ENCODE results near the gene HPS1.

HPS1 gene

GRCh38 chr10:98463976-98464754 is 17.4 kb upstream of the HPS1 start:
- Histone ChIP-seq H3K27ac (ENCODE audit: low read depth, low read length) (no peak overlapping the region), H3K27me3 (ENCODE audit: control insufficient read depth in 1 of 2, insufficient read depth in 2 of 2, low read length in 2 of 2) (no peaks in the 10 kb centered on the region), H3K9me3 (ENCODE audit: control insufficient read depth in 1 of 2, low read length in 2 of 2) (no peaks in the 10 kb centered on the region), H3K4me3 (ENCODE audit: low read depth in 1 of 2, low read length in 2 of 2) (no peak overlapping the region), H3K4me1 (ENCODE audit: control insufficient read depth in 1 of 2, insufficient read depth in 2 of 2, low read length in 2 of 2) (peaks cover 7 to 16% of the 10 kb centered on the region in 2 donors), H3K9ac (ENCODE audit: low read depth in 1 of 2, low read length in 2 of 2) (no peak overlapping the region), H3K36me3 (ENCODE audit: control insufficient read depth in 1 of 2, insufficient read depth in 2 of 2, low read length in 2 of 2) (no peaks in the 10 kb centered on the region)

GRCh38 chr10:98463016-98463415 is 16.3 kb upstream of the HPS1 start:
- Histone ChIP-seq H3K36me3 (ENCODE audit: control insufficient read depth in 1 of 2, insufficient read depth in 2 of 2, low read length in 2 of 2) (no peaks in the 10 kb centered on the region), H3K9me3 (ENCODE audit: control insufficient read depth in 1 of 2, low read length in 2 of 2) (no peaks in the 10 kb centered on the region), H3K4me1 (ENCODE audit: control insufficient read depth in 1 of 2, insufficient read depth in 2 of 2, low read length in 2 of 2) (peaks cover 7 to 12% of the 10 kb centered on the region in 2 donors), H3K27me3 (ENCODE audit: control insufficient read depth in 1 of 2, insufficient read depth in 2 of 2, low read length in 2 of 2) (no peaks in the 10 kb centered on the region), H3K4me3 (ENCODE audit: low read depth in 1 of 2, low read length in 2 of 2) (no peak overlapping the region), H3K9ac (ENCODE audit: low read depth in 1 of 2, low read length in 2 of 2) (no peak overlapping the region), H3K27ac (ENCODE audit: low read depth, low read length) (no peak overlapping the region)

GRCh38 chr10:98461500-98461842 is 14.7 kb upstream of the HPS1 start:
- H3K27me3 ChIP-seq (ENCODE audit: control insufficient read depth in 1 of 2, insufficient read depth in 2 of 2, low read length in 2 of 2), result peaks cover 0 to 4% of the 10 kb centered on the region in 2 donors
- H3K4me1 ChIP-seq (ENCODE audit: control insufficient read depth in 1 of 2, insufficient read depth in 2 of 2, low read length in 2 of 2), result peaks cover 7 to 12% of the 10 kb centered on the region in 2 donors
- no peak overlapping the region for H3K9ac ChIP-seq (ENCODE audit: low read depth in 1 of 2, low read length in 2 of 2)
- H3K36me3 ChIP-seq (ENCODE audit: control insufficient read depth in 1 of 2, insufficient read depth in 2 of 2, low read length in 2 of 2), result no peaks in the 10 kb centered on the region
- H3K9me3 ChIP-seq (ENCODE audit: control insufficient read depth in 1 of 2, low read length in 2 of 2), result no peaks in the 10 kb centered on the region
- H3K27ac ChIP-seq (ENCODE audit: low read depth, low read length), result no peak overlapping the region
- H3K4me3 ChIP-seq (ENCODE audit: low read depth in 1 of 2, low read length in 2 of 2), result no peak overlapping the region

- Histone ChIP-seq H3K9ac (ENCODE audit: low read depth in 1 of 2, low read length in 2 of 2) (no peak overlapping the region), H3K36me3 (ENCODE audit: control insufficient read depth in 1 of 2, insufficient read depth in 2 of 2, low read length in 2 of 2) (no peaks in the 10 kb centered on the region), H3K4me1 (ENCODE audit: control insufficient read depth in 1 of 2, insufficient read depth in 2 of 2, low read length in 2 of 2) (peaks cover 7 to 12% of the 10 kb centered on the region in 2 donors), H3K27ac (ENCODE audit: low read depth, low read length) (no peak overlapping the region), H3K9me3 (ENCODE audit: control insufficient read depth in 1 of 2, low read length in 2 of 2) (no peaks in the 10 kb centered on the region), H3K27me3 (ENCODE audit: control insufficient read depth in 1 of 2, insufficient read depth in 2 of 2, low read length in 2 of 2) (peaks cover 0 to 4% of the 10 kb centered on the region in 2 donors), H3K4me3 (ENCODE audit: low read depth in 1 of 2, low read length in 2 of 2) (no peak overlapping the region)
Measured at GRCh38 chr10:98460837-98461499, 14.2 kb upstream of the HPS1 start.

GRCh38 chr10:98458809-98459784 is 12.4 kb upstream of the HPS1 start:
- Histone ChIP-seq H3K9me3 (ENCODE audit: control insufficient read depth in 1 of 2, low read length in 2 of 2) (no peaks in the 10 kb centered on the region), H3K4me3 (ENCODE audit: low read depth in 1 of 2, low read length in 2 of 2) (no peak overlapping the region), H3K9ac (ENCODE audit: low read depth in 1 of 2, low read length in 2 of 2) (no peak overlapping the region), H3K36me3 (ENCODE audit: control insufficient read depth in 1 of 2, insufficient read depth in 2 of 2, low read length in 2 of 2) (no peaks in the 10 kb centered on the region), H3K27me3 (ENCODE audit: control insufficient read depth in 1 of 2, insufficient read depth in 2 of 2, low read length in 2 of 2) (peaks cover 0 to 4% of the 10 kb centered on the region in 2 donors), H3K4me1 (ENCODE audit: control insufficient read depth in 1 of 2, insufficient read depth in 2 of 2, low read length in 2 of 2) (peaks cover 7 to 12% of the 10 kb centered on the region in 2 donors), H3K27ac (ENCODE audit: low read depth, low read length) (no peak overlapping the region)

- no peaks in the 10 kb centered on the region for H3K9me3 ChIP-seq (ENCODE audit: control insufficient read depth in 1 of 2, low read length in 2 of 2)
- peaks cover 0 to 4% of the 10 kb centered on the region in 2 donors for H3K27me3 ChIP-seq (ENCODE audit: control insufficient read depth in 1 of 2, insufficient read depth in 2 of 2, low read length in 2 of 2)
- peaks cover 7 to 12% of the 10 kb centered on the region in 2 donors for H3K4me1 ChIP-seq (ENCODE audit: control insufficient read depth in 1 of 2, insufficient read depth in 2 of 2, low read length in 2 of 2)
- no peak overlapping the region for H3K27ac ChIP-seq (ENCODE audit: low read depth, low read length)
- no peak overlapping the region for H3K4me3 ChIP-seq (ENCODE audit: low read depth in 1 of 2, low read length in 2 of 2)
- no peaks in the 10 kb centered on the region for H3K36me3 ChIP-seq (ENCODE audit: control insufficient read depth in 1 of 2, insufficient read depth in 2 of 2, low read length in 2 of 2)
- H3K9ac ChIP-seq (ENCODE audit: low read depth in 1 of 2, low read length in 2 of 2), result no peak overlapping the region
Measured at GRCh38 chr10:98457721-98458120, 11.0 kb upstream of the HPS1 start.

- Histone ChIP-seq H3K27ac (ENCODE audit: low read depth, low read length) (no peak overlapping the region), H3K4me1 (ENCODE audit: control insufficient read depth in 1 of 2, insufficient read depth in 2 of 2, low read length in 2 of 2) (peaks cover 7 to 12% of the 10 kb centered on the region in 2 donors), H3K4me3 (ENCODE audit: low read depth in 1 of 2, low read length in 2 of 2) (no peak overlapping the region), H3K9ac (ENCODE audit: low read depth in 1 of 2, low read length in 2 of 2) (no peak overlapping the region), H3K36me3 (ENCODE audit: control insufficient read depth in 1 of 2, insufficient read depth in 2 of 2, low read length in 2 of 2) (no peaks in the 10 kb centered on the region), H3K9me3 (ENCODE audit: control insufficient read depth in 1 of 2, low read length in 2 of 2) (no peaks in the 10 kb centered on the region), H3K27me3 (ENCODE audit: control insufficient read depth in 1 of 2, insufficient read depth in 2 of 2, low read length in 2 of 2) (peaks cover 0 to 4% of the 10 kb centered on the region in 2 donors)
Measured at GRCh38 chr10:98456686-98457482, 10.1 kb upstream of the HPS1 start.

- H3K27me3 ChIP-seq (ENCODE audit: control insufficient read depth in 1 of 2, insufficient read depth in 2 of 2, low read length in 2 of 2), result peaks cover 0 to 4% of the 10 kb centered on the region in 2 donors
- no peak overlapping the region for H3K4me3 ChIP-seq (ENCODE audit: low read depth in 1 of 2, low read length in 2 of 2)
- H3K9ac ChIP-seq (ENCODE audit: low read depth in 1 of 2, low read length in 2 of 2), result no peak overlapping the region
- no peaks in the 10 kb centered on the region for H3K9me3 ChIP-seq (ENCODE audit: control insufficient read depth in 1 of 2, low read length in 2 of 2)
- no peaks in the 10 kb centered on the region for H3K36me3 ChIP-seq (ENCODE audit: control insufficient read depth in 1 of 2, insufficient read depth in 2 of 2, low read length in 2 of 2)
- H3K27ac ChIP-seq (ENCODE audit: low read depth, low read length), result no peak overlapping the region
- H3K4me1 ChIP-seq (ENCODE audit: control insufficient read depth in 1 of 2, insufficient read depth in 2 of 2, low read length in 2 of 2), result peaks cover 7 to 9% of the 10 kb centered on the region in 2 donors
Measured at GRCh38 chr10:98456043-98456570, 9.4 kb upstream of the HPS1 start.

GRCh38 chr10:98453729-98454128 is 7.0 kb upstream of the HPS1 start:
- no peaks in the 10 kb centered on the region for H3K4me1 ChIP-seq (ENCODE audit: control insufficient read depth in 1 of 2, insufficient read depth in 2 of 2, low read length in 2 of 2)
- no peaks in the 10 kb centered on the region for H3K9me3 ChIP-seq (ENCODE audit: control insufficient read depth in 1 of 2, low read length in 2 of 2)
- H3K36me3 ChIP-seq (ENCODE audit: control insufficient read depth in 1 of 2, insufficient read depth in 2 of 2, low read length in 2 of 2), result no peaks in the 10 kb centered on the region
- no peak overlapping the region for H3K9ac ChIP-seq (ENCODE audit: low read depth in 1 of 2, low read length in 2 of 2)
- H3K27ac ChIP-seq (ENCODE audit: low read depth, low read length), result no peak overlapping the region
- peaks cover 0 to 4% of the 10 kb centered on the region in 2 donors for H3K27me3 ChIP-seq (ENCODE audit: control insufficient read depth in 1 of 2, insufficient read depth in 2 of 2, low read length in 2 of 2)
- no peak overlapping the region for H3K4me3 ChIP-seq (ENCODE audit: low read depth in 1 of 2, low read length in 2 of 2)
